Effector memory CD8-positive, alpha-beta T cell (primary cell): Measurements from ENCODE around the gene AAGAB.
A peak's percentile ranks its signal among the peaks of the same experiment; 100 is the strongest.

Source experiments
- ATAC-seq: fragments of 150-1000 bp; cut with Tn5 transposase; replicated peaks from 2 replicates; pipeline ENCODE4 v1.10.0; 2021; ENCODE audit warnings: mild to moderate bottlenecking, moderate library complexity
- DNase-seq, 3 experiments: peaks; one replicate each; pipeline ENCODE4 v3.0.0; 2021
- H3K27ac Mint-ChIP-seq, 2 donors: one replicate each; pipeline ENCODE4 v1.8.0; 2022; ENCODE audit warnings: mild to moderate bottlenecking in 2 of 2, mixed read lengths in 2 of 2, moderate library complexity in 2 of 2
- H3K27me3 Mint-ChIP-seq, 2 donors: one replicate each; pipeline ENCODE4 v1.8.0; 2022; ENCODE audit warnings: mixed read lengths in 2 of 2
- H3K36me3 Mint-ChIP-seq: one replicate; pipeline ENCODE4 v1.8.0; 2022; ENCODE audit warnings: mild to moderate bottlenecking, moderate library complexity, mixed read lengths; ENCODE audit not compliant: insufficient read depth
- H3K4me1 Mint-ChIP-seq, 2 donors: one replicate each; pipeline ENCODE4 v1.8.0; 2022; ENCODE audit warnings: low read depth in 2 of 2, mixed read lengths in 2 of 2
- H3K4me3 Mint-ChIP-seq, 2 donors: one replicate each; pipeline ENCODE4 v1.8.0; 2022; ENCODE audit warnings: mild to moderate bottlenecking in 2 of 2, mixed read lengths in 2 of 2, moderate library complexity in 2 of 2
- H3K9me3 Mint-ChIP-seq, 2 donors: one replicate each; pipeline ENCODE4 v1.8.0; 2022; ENCODE audit warnings: mixed read lengths in 2 of 2

Gene AAGAB

DNA sequence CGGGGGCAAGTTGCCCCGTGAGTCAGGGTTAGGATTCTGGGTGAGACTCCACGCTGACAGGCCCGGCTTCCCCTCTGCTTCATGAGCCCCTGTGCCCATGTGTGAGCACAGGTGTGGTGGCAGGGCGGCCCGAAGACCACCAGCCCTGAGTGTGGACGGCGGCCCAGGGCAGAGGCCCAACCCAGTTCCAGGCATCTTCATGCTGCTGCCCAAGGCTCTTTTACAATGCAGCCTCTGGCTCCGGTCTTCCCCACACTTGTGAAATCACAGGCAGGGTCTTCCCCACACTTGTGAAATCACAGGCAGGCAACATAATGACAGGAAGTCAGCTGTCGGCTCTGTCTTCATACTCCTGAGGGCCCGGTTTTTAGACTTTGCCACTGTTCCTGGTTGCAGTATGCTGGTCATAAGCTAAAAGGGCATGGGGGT is 78.8 kb downstream of the AAGAB start:
- ATAC-seq (peak; percentile 87), DNase-seq (peak in 1 of 3 experiments; percentile 6)
- Mint-ChIP-seq H3K9me3 (no peaks in the 10 kb centered on the region), H3K27me3 (no peaks in the 10 kb centered on the region), H3K4me3 (no peak overlapping the region), H3K27ac (peak overlapping the region; percentile 61 to 89), H3K36me3 (peaks cover 48% of the 10 kb centered on the region), H3K4me1 (peaks cover 45 to 57% of the 10 kb centered on the region in 2 donors)

DNA sequence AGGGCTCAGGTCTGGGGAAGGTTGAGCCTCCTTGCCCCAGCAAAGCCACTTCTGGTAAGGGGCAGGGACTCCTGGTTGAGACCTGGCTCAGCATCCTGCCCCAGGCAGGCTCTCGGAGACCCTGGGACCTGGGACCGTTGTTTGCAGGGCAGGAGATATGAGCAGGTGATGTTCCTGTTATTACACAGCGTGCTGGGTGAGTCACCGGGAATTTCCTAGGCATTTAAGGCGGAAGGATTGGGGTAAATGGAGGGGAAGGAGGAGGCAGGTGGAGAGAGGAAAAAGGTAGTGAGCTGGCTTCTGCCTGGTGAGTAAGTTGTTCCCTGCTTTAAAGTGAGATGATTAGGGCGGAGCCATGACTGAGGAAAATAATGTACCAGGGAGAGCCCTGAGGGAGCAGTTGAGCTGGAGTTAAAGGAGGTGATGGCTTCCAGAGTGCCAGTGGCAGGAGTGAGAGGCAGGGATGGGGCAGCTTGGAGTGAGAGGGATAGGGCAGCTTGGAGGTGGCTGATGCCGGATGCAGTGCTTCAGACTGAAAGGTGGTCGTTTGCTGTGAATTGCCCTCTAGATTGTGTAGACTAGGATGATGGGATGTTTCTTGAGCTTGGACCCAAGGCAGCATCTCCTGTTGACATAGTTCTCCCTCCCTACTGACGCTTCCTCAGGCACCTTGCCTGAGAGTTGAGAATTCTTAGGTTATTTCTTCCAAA is 79.4 kb downstream of the AAGAB start:
- no peaks in the 10 kb centered on the region for H3K27me3 Mint-ChIP-seq
- H3K4me3 Mint-ChIP-seq: peak overlapping the region; percentile 15 to 56
- H3K9me3 Mint-ChIP-seq: no peaks in the 10 kb centered on the region
- no peak for DNase-seq
- no peak for ATAC-seq
- H3K27ac Mint-ChIP-seq: peak overlapping the region; percentile 61 to 89
- H3K36me3 Mint-ChIP-seq: peaks cover 47% of the 10 kb centered on the region
- peaks cover 46 to 58% of the 10 kb centered on the region in 2 donors for H3K4me1 Mint-ChIP-seq

DNA sequence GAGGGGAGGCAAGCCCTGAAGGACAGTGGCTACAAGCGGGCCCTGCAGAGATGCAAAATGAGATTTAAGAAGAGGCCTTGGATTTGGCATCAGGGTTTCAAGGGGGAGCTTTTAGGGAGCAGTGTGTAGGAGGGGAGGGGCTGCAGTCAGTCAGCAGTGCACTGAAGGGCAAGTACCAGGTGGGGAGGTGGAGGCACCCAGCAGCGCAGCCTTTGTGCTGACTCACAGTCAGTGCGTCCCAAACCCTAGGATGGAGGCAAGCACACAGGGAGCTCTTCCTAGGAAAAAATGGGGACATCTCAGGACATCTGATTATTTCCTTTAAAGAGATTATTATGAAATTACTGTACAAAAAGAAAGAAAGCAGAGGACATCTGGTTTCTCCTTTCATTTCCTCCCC is 80.0 kb downstream of the AAGAB start:
- peaks cover 40 to 58% of the 10 kb centered on the region in 2 donors for H3K4me1 Mint-ChIP-seq
- H3K36me3 Mint-ChIP-seq: peaks cover 48% of the 10 kb centered on the region
- H3K9me3 Mint-ChIP-seq: no peaks in the 10 kb centered on the region
- peak overlapping the region in 1 of 2 donors; percentile 56 for H3K4me3 Mint-ChIP-seq
- H3K27me3 Mint-ChIP-seq: no peaks in the 10 kb centered on the region
- DNase-seq (no peak), ATAC-seq (no peak)
- H3K27ac Mint-ChIP-seq: peak overlapping the region; percentile 61 to 89

DNA sequence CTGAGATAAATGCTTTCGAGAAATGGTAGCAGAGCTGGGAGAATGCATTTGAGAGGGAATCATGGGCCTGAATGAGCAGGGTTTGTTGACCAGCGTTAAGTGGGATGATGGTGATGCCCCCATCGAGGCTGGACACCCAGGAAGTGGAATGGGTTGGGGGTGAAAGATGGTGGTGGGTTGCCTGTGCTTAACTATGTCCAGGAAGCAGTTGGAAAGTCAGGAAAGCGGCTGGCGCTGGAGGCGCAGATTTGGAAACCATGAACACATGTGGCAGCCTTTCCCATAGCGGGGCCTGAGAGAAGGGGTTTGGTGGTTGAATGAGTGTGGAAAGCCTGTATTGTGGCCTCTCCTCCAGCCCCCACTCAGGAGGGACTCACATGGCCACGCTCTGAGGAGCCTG is 80.7 kb downstream of the AAGAB start:
- Mint-ChIP-seq H3K27ac (peak overlapping the region; percentile 61 to 89), H3K4me3 (no peak overlapping the region), H3K9me3 (no peaks in the 10 kb centered on the region), H3K4me1 (peaks cover 40 to 57% of the 10 kb centered on the region in 2 donors), H3K27me3 (no peaks in the 10 kb centered on the region), H3K36me3 (peaks cover 50% of the 10 kb centered on the region)
- ATAC-seq (no peak), DNase-seq (no peak)

DNA sequence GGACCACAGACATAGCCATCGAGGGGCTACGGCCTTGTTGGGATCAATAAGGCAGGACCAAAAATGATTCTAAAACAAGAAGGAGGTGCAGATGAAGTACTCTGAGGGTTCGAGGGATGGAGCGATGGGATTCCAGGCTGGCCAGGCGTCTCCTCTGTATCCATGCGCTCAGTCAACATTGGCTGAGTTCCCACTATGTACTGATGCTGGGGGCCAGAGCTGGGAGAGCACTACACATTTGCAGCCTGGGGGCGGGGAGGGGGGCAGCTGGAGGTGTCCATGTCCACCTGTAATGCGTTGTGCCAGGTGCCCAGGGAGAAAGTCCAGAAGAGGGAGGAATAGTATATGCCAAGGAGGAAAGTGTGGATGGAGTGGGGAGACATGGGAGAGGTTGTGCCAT is 81.5 kb downstream of the AAGAB start:
- Mint-ChIP-seq H3K36me3 (peaks cover 56% of the 10 kb centered on the region), H3K27ac (peak overlapping the region; percentile 61 to 89), H3K27me3 (no peaks in the 10 kb centered on the region), H3K4me1 (peaks cover 46 to 63% of the 10 kb centered on the region in 2 donors), H3K9me3 (no peaks in the 10 kb centered on the region), H3K4me3 (peak overlapping the region in 1 of 2 donors; percentile 25)
- DNase-seq: no peak
- no peak for ATAC-seq

DNA sequence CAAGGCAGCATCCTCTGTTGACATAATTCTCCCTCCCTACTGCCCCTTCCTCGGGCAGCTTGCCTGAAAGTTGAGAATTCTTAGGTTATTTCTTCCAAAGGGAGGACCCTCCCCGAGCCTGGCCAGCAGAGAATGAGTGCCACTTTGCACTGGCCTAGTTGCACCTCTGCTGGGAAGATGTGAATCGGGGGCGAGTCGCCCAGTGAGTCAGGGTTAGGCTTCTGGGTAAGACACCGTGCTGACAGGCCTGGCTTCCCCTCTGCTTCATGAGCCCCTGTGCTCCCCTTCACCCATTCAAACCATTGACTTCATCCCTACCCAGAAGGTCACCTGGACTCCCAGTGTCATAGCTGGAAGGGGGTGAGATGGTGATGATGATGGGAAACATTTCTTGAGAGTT is 82.3 kb downstream of the AAGAB start:
- no peaks in the 10 kb centered on the region for H3K27me3 Mint-ChIP-seq
- no peak for ATAC-seq
- peaks cover 46 to 62% of the 10 kb centered on the region in 2 donors for H3K4me1 Mint-ChIP-seq
- no peak overlapping the region for H3K4me3 Mint-ChIP-seq
- peaks cover 53% of the 10 kb centered on the region for H3K36me3 Mint-ChIP-seq
- no peaks in the 10 kb centered on the region for H3K9me3 Mint-ChIP-seq
- DNase-seq: no peak
- peak overlapping the region; percentile 61 to 89 for H3K27ac Mint-ChIP-seq

DNA sequence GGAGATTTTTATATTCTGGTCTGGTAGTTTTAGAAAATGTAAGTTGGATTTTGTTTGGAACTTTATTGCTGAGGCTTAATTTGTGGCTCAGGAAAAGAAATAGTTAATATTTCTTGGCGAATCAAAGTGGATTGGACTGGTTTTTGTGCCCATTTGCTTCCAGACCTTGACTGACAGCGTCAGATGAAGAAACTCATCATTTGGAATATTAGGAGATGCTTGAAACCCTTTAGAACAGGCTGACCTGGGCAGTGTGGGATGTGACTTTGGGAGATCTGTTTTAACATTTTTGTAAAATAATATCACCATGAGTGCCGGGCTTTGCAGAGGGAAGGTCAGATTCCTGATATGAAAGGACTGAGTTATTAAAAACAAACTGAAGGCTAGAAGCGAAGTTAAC is 83.0 kb downstream of the AAGAB start:
- peaks cover 50 to 64% of the 10 kb centered on the region in 2 donors for H3K4me1 Mint-ChIP-seq
- no peak for ATAC-seq
- peak overlapping the region; percentile 61 to 89 for H3K27ac Mint-ChIP-seq
- H3K27me3 Mint-ChIP-seq: no peaks in the 10 kb centered on the region
- no peak for DNase-seq
- no peak overlapping the region for H3K4me3 Mint-ChIP-seq
- H3K9me3 Mint-ChIP-seq: no peaks in the 10 kb centered on the region
- peaks cover 55% of the 10 kb centered on the region for H3K36me3 Mint-ChIP-seq

DNA sequence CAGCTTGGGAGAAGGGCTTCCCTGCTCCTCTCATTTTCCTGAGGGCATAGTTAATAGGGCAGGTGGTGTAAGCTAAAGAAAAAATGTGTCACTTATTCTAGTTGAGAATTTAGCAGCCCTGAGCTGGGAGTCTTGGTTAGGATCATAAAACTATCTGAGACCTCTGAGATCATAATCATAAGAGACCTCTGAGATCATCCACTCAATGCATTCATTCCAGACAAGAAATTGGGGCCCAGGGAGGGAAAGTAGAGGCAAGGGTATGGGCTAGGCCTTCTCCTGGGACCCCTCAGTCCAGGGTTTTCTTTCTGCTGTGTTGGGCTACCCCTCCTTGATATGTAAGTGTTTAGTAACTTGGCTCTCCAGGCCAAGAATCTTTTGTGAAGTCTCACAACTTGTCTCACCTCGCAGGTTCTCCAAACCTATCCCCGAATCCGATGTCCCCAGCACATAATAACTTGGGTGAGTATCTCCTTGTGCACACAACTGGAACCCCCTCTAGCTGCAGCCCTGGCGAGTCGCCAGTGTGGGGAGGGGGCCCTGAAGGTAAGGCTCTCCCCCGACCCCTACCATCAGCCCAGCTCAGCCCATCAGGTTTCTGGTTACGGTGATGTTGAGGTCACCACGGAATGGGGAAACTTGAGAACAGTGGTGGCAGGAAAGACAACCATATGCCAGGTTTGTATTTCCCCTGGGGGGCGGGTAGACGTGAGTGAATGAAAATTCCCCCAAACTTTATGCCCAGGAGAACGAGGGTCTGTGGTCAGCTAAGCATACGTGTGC is 84.1 kb downstream of the AAGAB start:
- Mint-ChIP-seq H3K4me1 (peaks cover 46 to 56% of the 10 kb centered on the region in 2 donors), H3K4me3 (no peak overlapping the region), H3K27ac (peak overlapping the region; percentile 68 to 75), H3K9me3 (no peaks in the 10 kb centered on the region), H3K27me3 (no peaks in the 10 kb centered on the region), H3K36me3 (peaks cover 60% of the 10 kb centered on the region)
- DNase-seq: no peak
- ATAC-seq: no peak

DNA sequence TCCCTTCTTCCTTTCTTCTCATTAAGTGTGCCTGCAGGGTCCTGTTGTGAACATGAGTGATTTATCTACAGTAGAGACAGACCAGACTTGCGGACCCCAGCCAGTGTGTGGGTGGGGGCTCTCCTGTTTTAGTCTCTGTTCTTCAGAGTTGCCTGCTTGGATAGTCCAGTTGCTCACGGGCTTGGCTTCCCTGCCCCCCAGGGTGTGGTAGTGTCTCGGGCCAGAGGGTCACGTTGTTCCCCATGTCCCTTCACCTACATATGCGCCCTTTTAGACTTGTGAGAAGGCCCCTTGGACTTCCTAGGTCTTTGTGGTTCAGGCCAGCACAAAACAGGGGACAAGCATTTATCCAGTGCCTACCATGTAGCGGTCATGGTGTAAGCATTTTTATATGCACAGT is 85.8 kb downstream of the AAGAB start:
- DNase-seq (no peak), ATAC-seq (no peak)
- Mint-ChIP-seq H3K27me3 (no peaks in the 10 kb centered on the region), H3K4me1 (peaks cover 34 to 40% of the 10 kb centered on the region in 2 donors), H3K9me3 (no peaks in the 10 kb centered on the region), H3K36me3 (peaks cover 72% of the 10 kb centered on the region), H3K27ac (peak overlapping the region in 1 of 2 donors; percentile 28), H3K4me3 (no peak overlapping the region)

DNA sequence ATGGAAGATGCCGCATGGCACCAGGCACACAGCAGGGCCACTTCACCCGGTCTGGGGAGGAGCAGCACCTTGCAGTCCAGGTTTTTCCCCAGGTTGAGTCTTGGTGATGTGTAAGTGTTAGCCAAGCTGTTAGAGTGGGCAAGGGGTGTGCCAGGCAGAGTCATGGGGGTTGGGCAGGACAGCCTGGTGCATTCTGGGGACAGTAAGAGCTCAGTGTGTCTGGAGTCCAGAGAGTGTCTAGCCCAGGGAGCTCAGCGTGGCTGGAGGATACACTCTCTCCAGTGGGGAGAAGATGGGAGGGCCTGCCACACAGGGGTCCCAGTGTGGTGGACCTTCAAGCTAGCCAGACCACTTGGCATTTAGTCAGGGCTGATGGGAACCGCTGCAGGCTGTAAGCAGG is 87.4 kb downstream of the AAGAB start:
- Mint-ChIP-seq H3K9me3 (no peaks in the 10 kb centered on the region), H3K27me3 (no peaks in the 10 kb centered on the region), H3K4me1 (peaks cover 31 to 41% of the 10 kb centered on the region in 2 donors), H3K36me3 (peaks cover 70% of the 10 kb centered on the region), H3K27ac (no peak overlapping the region), H3K4me3 (no peak overlapping the region)
- DNase-seq (no peak), ATAC-seq (no peak)

DNA sequence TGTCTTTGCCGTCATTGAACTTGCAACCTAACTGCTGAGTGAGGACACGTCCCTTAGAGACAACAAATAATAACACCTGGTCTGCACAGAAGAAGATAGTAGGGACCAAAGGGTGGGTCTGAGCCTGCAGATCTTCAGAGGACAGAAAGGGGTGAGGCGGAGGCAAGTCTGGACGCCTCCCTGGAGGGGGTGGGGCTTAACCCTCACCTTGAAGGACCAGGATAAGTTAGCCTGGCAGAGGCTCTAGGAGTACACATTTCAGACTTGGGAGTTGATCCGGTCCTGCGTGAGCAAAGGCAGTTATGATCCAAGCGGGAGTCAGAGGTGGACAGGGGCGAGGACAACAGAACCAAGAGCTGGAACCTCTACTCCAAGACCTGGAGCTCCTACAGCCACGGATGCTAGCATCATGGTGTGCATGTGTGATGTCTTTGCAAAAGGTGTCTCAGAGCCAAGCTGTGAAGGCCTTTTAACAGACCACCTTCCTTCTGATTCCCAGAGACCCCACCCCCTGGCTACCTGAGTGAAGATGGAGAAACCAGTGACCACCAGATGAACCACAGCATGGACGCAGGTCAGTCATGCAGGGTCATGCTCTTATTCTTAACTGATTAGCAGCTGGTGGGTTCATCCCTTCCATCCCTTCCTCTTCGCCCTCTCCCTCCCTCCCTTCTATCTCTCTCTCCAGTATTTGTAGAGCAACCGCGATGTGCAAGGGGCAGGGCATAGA is 88.0 kb downstream of the AAGAB start:
- H3K9me3 Mint-ChIP-seq: no peaks in the 10 kb centered on the region
- DNase-seq: no peak
- H3K4me1 Mint-ChIP-seq: peaks cover 33 to 44% of the 10 kb centered on the region in 2 donors
- peaks cover 68% of the 10 kb centered on the region for H3K36me3 Mint-ChIP-seq
- no peak for ATAC-seq
- peak overlapping the region in 1 of 2 donors; percentile 78 for H3K27ac Mint-ChIP-seq
- no peak overlapping the region for H3K4me3 Mint-ChIP-seq
- H3K27me3 Mint-ChIP-seq: no peaks in the 10 kb centered on the region

DNA sequence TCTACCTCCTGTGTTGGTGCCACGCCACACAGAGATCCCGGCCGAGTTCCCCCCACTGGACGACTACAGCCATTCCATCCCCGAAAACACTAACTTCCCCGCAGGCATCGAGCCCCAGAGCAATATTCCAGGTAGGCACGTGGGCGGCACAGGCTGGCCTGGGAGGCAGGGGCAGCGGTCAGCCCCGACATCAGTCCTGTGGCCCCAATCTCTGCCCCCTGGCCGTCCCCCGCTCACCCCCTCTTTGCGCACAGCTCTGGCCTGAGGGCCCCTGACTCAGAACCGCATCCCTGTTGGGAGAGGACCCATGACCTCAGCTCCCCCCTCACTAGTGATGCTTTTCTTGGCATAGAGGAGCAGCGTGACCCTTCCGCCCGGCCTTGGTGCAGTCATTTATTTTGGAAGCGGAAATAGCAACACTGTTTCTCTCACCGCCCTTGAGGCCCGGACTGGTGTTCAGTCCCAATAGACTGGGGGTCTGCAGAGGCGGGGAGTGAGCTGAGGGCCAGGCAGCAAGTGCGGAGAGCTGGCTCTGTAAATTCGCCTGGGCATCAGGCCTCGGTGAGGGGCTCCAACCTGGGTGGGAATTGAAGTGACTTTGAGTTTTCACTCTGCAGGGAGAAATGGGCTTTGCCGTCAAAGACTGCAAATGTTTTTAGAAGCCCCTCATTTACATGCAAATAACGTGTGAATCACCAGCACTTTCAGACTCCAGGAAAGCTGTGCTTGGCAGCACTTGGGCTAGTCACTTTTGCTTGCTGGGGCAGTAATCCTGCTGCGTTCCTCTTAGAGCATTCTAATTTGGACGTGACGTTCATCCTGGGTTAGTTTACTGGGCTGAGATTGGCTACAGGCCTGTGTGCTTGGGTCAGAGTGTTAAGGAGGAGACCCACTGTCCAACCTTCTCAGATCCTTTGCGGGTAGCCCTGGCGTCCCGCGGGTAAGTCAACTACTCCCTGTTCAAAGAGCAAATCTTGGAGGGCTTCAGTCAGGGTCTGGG is 88.9 kb downstream of the AAGAB start:
- H3K9me3 Mint-ChIP-seq: no peaks in the 10 kb centered on the region
- peaks cover 32 to 45% of the 10 kb centered on the region in 2 donors for H3K4me1 Mint-ChIP-seq
- DNase-seq (no peak), ATAC-seq (no peak)
- peak overlapping the region in 1 of 2 donors; percentile 78 for H3K27ac Mint-ChIP-seq
- H3K36me3 Mint-ChIP-seq: peaks cover 62% of the 10 kb centered on the region
- no peaks in the 10 kb centered on the region for H3K27me3 Mint-ChIP-seq
- H3K4me3 Mint-ChIP-seq: no peak overlapping the region
